Epithelial cell of esophagus (primary cell): ENCODE measurements around the gene ELK1.

ENCODE experiments used
- DNase-seq: peaks from one replicate; pipeline ENCODE4 v3.0.0; 2010; ENCODE audit warnings: low read depth
- H3K4me3 ChIP-seq: 2 replicates; pipeline ENCODE4 v1.5.1; 2011; ENCODE audit warnings: mild to moderate bottlenecking, low read length, control low read depth
- CTCF ChIP-seq: IDR thresholded peaks from 2 replicates; pipeline ENCODE4 v1.5.1; 2011; ENCODE audit warnings: low read depth, mild to moderate bottlenecking, low read length, control low read depth, inconsistent platforms; ENCODE audit not compliant: insufficient read depth; ENCODE audit errors: missing control alignments

The ELK1 gene

GRCh38 chrX:47597222-47597621 lies 53.1 kb downstream of the ELK1 start:
- DNase-seq: no peak
- no peak overlapping the region for H3K4me3 ChIP-seq
- no peak for TF ChIP-seq CTCF

- DNase-seq: no peak
- no peak overlapping the region for H3K4me3 ChIP-seq
- no peak for TF ChIP-seq CTCF
These were observed 54.1 kb downstream of the ELK1 start for GRCh38 chrX:47596256-47596655.

GRCh38 chrX:47595716-47596251 lies 54.6 kb downstream of the ELK1 start:
- DNase-seq: peak; percentile 13
- H3K4me3 ChIP-seq: no peak overlapping the region
- TF ChIP-seq CTCF: no peak

- DNase-seq: no peak
- no peak for TF ChIP-seq CTCF
These were observed 56.8 kb downstream of the ELK1 start for GRCh38 chrX:47593522-47593921.

GRCh38 chrX:47590984-47591383 lies 59.4 kb downstream of the ELK1 start:
- DNase-seq: no peak
- H3K4me3 ChIP-seq: no peak overlapping the region
- no peak for TF ChIP-seq CTCF

More at GRCh38 chrX:47593522-47593921, 56.8 kb downstream of the ELK1 start:
- H3K4me3 ChIP-seq: no peak overlapping the region

GRCh38 chrX:47587906-47588735 lies 62.2 kb downstream of the ELK1 start:
- H3K4me3 ChIP-seq: no peak overlapping the region
- no peak for TF ChIP-seq CTCF
- no peak for DNase-seq
